A549 (cell line): ENCODE results near the gene CDC42EP5. TPM values are rescaled to one million over a fixed set of nuclear protein-coding genes. Genes with fewer than 3 reads are reported as not detected.
A peak's percentile ranks its signal among the peaks of the same experiment; 100 is the strongest.

Source experiments
- ATAC-seq, 2 experiments: fragments of 200-7000 bp in 1 of 2; fragments of >200 bp in 1 of 2; cut with Nextera tagmentation in 1 of 2; cut with Tn5 transposase in 1 of 2; 3 replicates each; pipeline versions ENCODE4 v1.8.0 to v1.9.1; 2018 to 2020; ENCODE audit warnings: mild to moderate bottlenecking in 1 of 2, moderate library complexity in 1 of 2
- CTCF ChIA-PET: fragments of 300-600 bp; sonication (Branson Sonifier 250); formaldehyde crosslinking; extraction: SDS; loops from one replicate; lab custom pipeline; 2021; ENCODE audit warnings: antibody characterized with exemption, inconsistent platforms; lab: Yijun Ruan, JAX
- POLR2A ChIA-PET: fragments of 350-600 bp; formaldehyde crosslinking; extraction: SDS; loops from one replicate; lab custom pipeline; 2021; ENCODE audit warnings: antibody characterized with exemption, inconsistent platforms; lab: Yijun Ruan, JAX
- DNase-seq, 2 experiments: peaks; one replicate each; pipeline versions ENCODE4 v3.0.0 to v3.0.0-alpha.2; 2011 to 2016; ENCODE audit warnings: low read depth in 1 of 2, low spot score in 1 of 2
- FAIRE-seq: peaks from 2 replicates; lab custom pipeline; 2011; peaks lifted over from hg19 to GRCh38; lab: Jason Lieb, UNC
- H3K27ac ChIP-seq, 2 experiments: fragments of >200 bp; sonication (Bioruptor Twin); formaldehyde crosslinking; 3 replicates each; pipeline ENCODE4 v1.5.1; 2016 to 2017
- H3K4me1 ChIP-seq: fragments of >200 bp; sonication (Bioruptor Twin); formaldehyde crosslinking; 3 replicates; pipeline ENCODE4 v1.6.1; 2016
- H3K4me2 ChIP-seq: fragments of >200 bp; sonication (Bioruptor Twin); formaldehyde crosslinking; 3 replicates; pipeline ENCODE4 v1.6.1; 2016
- H3K4me3 ChIP-seq: fragments of >200 bp; sonication (Bioruptor Twin); formaldehyde crosslinking; 3 replicates; pipeline ENCODE4 v1.5.1; 2016
- H3K9me3 ChIP-seq: fragments of >200 bp; sonication (Bioruptor Twin); formaldehyde crosslinking; 3 replicates; pipeline ENCODE4 v1.6.1; 2016
- BCL3 ChIP-seq: fragments of >200 bp; sonication (Bioruptor Twin); formaldehyde crosslinking; IDR thresholded peaks from 3 replicates; pipeline ENCODE4 v1.6.1; 2016
- CEBPB ChIP-seq, 2 experiments: fragments of >200 bp in 1 of 2; sonication (Bioruptor Twin) in 1 of 2; formaldehyde crosslinking in 1 of 2; IDR thresholded peaks; 2 replicates each; pipeline ENCODE4 v1.6.1; 2012 to 2016
- CHD2 ChIP-seq: fragments of 150-350 bp; IDR thresholded peaks from 2 replicates; pipeline ENCODE4 v1.6.1; 2014; ENCODE audit warnings: low read length; ENCODE audit not compliant: partially characterized antibody
- CTCF ChIP-seq: fragments of >200 bp; sonication (Bioruptor Twin); formaldehyde crosslinking; IDR thresholded peaks from 3 replicates; pipeline ENCODE4 v1.5.1; 2016
- EHF ChIP-seq: fragments of 250-450 bp; sonication (Bioruptor Pico); IDR thresholded peaks from 2 replicates; pipeline ENCODE4 v1.5.0; 2020; ENCODE audit warnings: mild to moderate bottlenecking
- EHMT2 ChIP-seq: fragments of 200-600 bp; sonication (generic); IDR thresholded peaks from 2 replicates; pipeline ENCODE4 v1.6.1; 2016; ENCODE audit warnings: antibody characterized with exemption, low read depth, mild to moderate bottlenecking, moderate library complexity
- EP300 ChIP-seq, 2 experiments: fragments of >200 bp; sonication (Bioruptor Twin); formaldehyde crosslinking; IDR thresholded peaks; 2 replicates in 1 of 2; 3 replicates in 1 of 2; pipeline ENCODE4 v1.6.1; 2016 to 2017
- FOSB ChIP-seq: fragments of 250-450 bp; sonication (Bioruptor Pico); IDR thresholded peaks from 2 replicates; pipeline ENCODE4 v1.5.0; 2020; ENCODE audit warnings: mild to moderate bottlenecking, moderate library complexity
- FOXS1 ChIP-seq: fragments of 250-450 bp; sonication (Bioruptor Pico); IDR thresholded peaks from 2 replicates; pipeline ENCODE4 v1.5.0; 2020; ENCODE audit warnings: mild to moderate bottlenecking, moderate library complexity
- GATA3 ChIP-seq: IDR thresholded peaks from 2 replicates; pipeline ENCODE4 v1.6.1; 2012; ENCODE audit warnings: borderline replicate concordance
- HDAC2 ChIP-seq: fragments of 200-600 bp; sonication (generic); IDR thresholded peaks from 2 replicates; pipeline ENCODE4 v1.6.1; 2016
- HES2 ChIP-seq: fragments of >200 bp; sonication (Bioruptor Twin); formaldehyde crosslinking; IDR thresholded peaks from 2 replicates; pipeline ENCODE4 v1.6.1; 2016
- HOXB5 ChIP-seq: fragments of 250-450 bp; sonication (Bioruptor Pico); IDR thresholded peaks from 2 replicates; pipeline ENCODE4 v1.5.0; 2020; ENCODE audit warnings: mild to moderate bottlenecking, moderate library complexity
- JUNB ChIP-seq: fragments of >200 bp; sonication (Bioruptor Twin); formaldehyde crosslinking; IDR thresholded peaks from 2 replicates; pipeline ENCODE4 v1.6.1; 2016
- MAFK ChIP-seq: fragments of 450-650 bp; IDR thresholded peaks from 2 replicates; pipeline ENCODE4 v1.6.1; 2014; ENCODE audit not compliant: partially characterized antibody
- MAZ ChIP-seq: fragments of 150-350 bp; IDR thresholded peaks from 2 replicates; pipeline ENCODE4 v1.6.1; 2014; ENCODE audit warnings: antibody characterized with exemption, low read depth, low read length, borderline replicate concordance
- NPAS2 ChIP-seq: fragments of 250-450 bp; sonication (Bioruptor Pico); IDR thresholded peaks from 2 replicates; pipeline ENCODE4 v1.8.0; 2022; ENCODE audit warnings: mild to moderate bottlenecking, moderate library complexity, borderline replicate concordance
- PBX3 ChIP-seq: IDR thresholded peaks from 2 replicates; pipeline ENCODE4 v1.6.1; 2012
- PHF8 ChIP-seq: fragments of 200-600 bp; sonication (generic); IDR thresholded peaks from 2 replicates; pipeline ENCODE4 v1.6.1; 2016; ENCODE audit warnings: low read depth, mild to moderate bottlenecking, antibody characterized with exemption, moderate library complexity, borderline replicate concordance
- POLR2A ChIP-seq: IDR thresholded peaks from 2 replicates; pipeline ENCODE4 v1.6.1; 2012; ENCODE audit warnings: mild to moderate bottlenecking, low read length
- RAD21 ChIP-seq, 2 experiments: fragments of >200 bp in 1 of 2; sonication (Bioruptor Twin) in 1 of 2; formaldehyde crosslinking in 1 of 2; IDR thresholded peaks in 1 of 2; conservative IDR thresholded peaks in 1 of 2; 2 replicates in 1 of 2; 3 replicates in 1 of 2; pipeline ENCODE4 v1.6.1; 2012 to 2018; ENCODE audit warnings: inconsistent platforms in 1 of 2
- SMC3 ChIP-seq: fragments of >200 bp; sonication (Bioruptor Twin); formaldehyde crosslinking; IDR thresholded peaks from 3 replicates; pipeline ENCODE4 v1.6.1; 2018; ENCODE audit warnings: inconsistent platforms
- TP53 ChIP-seq: fragments of 250-450 bp; sonication (Bioruptor Pico); IDR thresholded peaks from 2 replicates; pipeline ENCODE4 v1.5.0; 2021; ENCODE audit warnings: mild to moderate bottlenecking, moderate library complexity
- USF2 ChIP-seq: fragments of 450-650 bp; IDR thresholded peaks from 2 replicates; pipeline ENCODE4 v1.6.1; 2014; ENCODE audit warnings: antibody characterized with exemption
- ZC3H11A ChIP-seq: fragments of 450-650 bp; IDR thresholded peaks from 2 replicates; pipeline ENCODE4 v1.6.1; 2014; ENCODE audit warnings: antibody characterized with exemption, mild to moderate bottlenecking
- ZNF302 ChIP-seq: fragments of 250-450 bp; sonication (Bioruptor Pico); IDR thresholded peaks from 2 replicates; pipeline ENCODE4 v1.9.0; 2021; ENCODE audit warnings: inconsistent platforms, mild to moderate bottlenecking, moderate library complexity
- WGBS: methylation state at CpG from one replicate; pipeline ENCODE4 v1.1.6; 2017; ENCODE audit errors: missing lambda C conversion rate; 5-methylcytosine and 5-hydroxymethylcytosine counted together
- polyA plus RNA-seq, 4 experiments: library from polyadenylated mRNA; depleted of rRNA in 3 of 4; stranded (reverse); fragments of >200 nt; fragmentation: RNase III in 1 of 4; extraction: RNeasy Plus Mini Kit Qiagen cat#74134 plus additional on column Dnase treatment in 1 of 4; gene quantifications; 2 replicates in 3 of 4; 3 replicates in 1 of 4; pipeline ENCODE4 v1.2.3, GENCODE V29; 2011 to 2017

CDC42EP5 gene
- polyA plus RNA-seq, 2 of the 4 experiments (the other 2 are of a cell fraction), result not detected

GRCh38 chr19:54465426-54466109, 7.5 kb downstream of the CDC42EP5 start:
- FAIRE-seq (no peak), ATAC-seq (no peak), DNase-seq (no peak)
- CTCF ChIA-PET, result interaction anchor here (1.5 kb wide), 3 partner anchors 12 to 16 kb away, joined by 3 to 5 read pairs (median 4); no protein-coding TSS in a partner anchor
- Histone ChIP-seq H3K4me2 (peak overlapping the region; percentile 98), H3K27ac (peak overlapping the region; percentile 93 to 95), H3K4me3 (peak overlapping the region; percentile 67), H3K4me1 (peaks cover 26% of the 10 kb centered on the region), H3K9me3 (no peaks in the 10 kb centered on the region)
- WGBS, result 94% methylated on average over 45 of the region's 49 CpGs
- POLR2A ChIA-PET, result interaction anchor here (1.6 kb wide), 1 partner anchor 17 kb away, joined by 6 read pairs; the partner anchor contains the start of gene LENG8
- TF ChIP-seq NPAS2 (CRISPR knock-in tag) (no peak), POLR2A (no peak), EHMT2 (no peak), MAZ (no peak)

GRCh38 chr19:54464630-54465425, 8.3 kb downstream of the CDC42EP5 start:
- DNase-seq (peak; percentile 87 to 95), FAIRE-seq (no peak), ATAC-seq (peak; percentile 54 to 81)
- ChIA-PET CTCF (interaction anchor here (1.5 kb wide), 1 partner anchor 13 kb away, joined by 4 read pairs; no protein-coding TSS in a partner anchor), POLR2A (interaction anchor here (1.6 kb wide), 1 partner anchor 16 kb away, joined by 6 read pairs; the partner anchor contains the start of gene LENG8)
- peaks cover 32% of the 10 kb centered on the region for H3K4me1 ChIP-seq
- H3K9me3 ChIP-seq, result no peaks in the 10 kb centered on the region
- H3K27ac ChIP-seq, result peak overlapping the region; percentile 93 to 95
- whole genome bisulfite sequencing, result 2% methylated on average over 29 of the region's 87 CpGs
- H3K4me2 ChIP-seq, result peak overlapping the region; percentile 98
- H3K4me3 ChIP-seq, result peak overlapping the region; percentile 67
- TF ChIP-seq MAZ (no peak), GATA3 (no peak; the same call in 1 of the 2 replicates), EHMT2 (no peak), CTCF (no peak), ZC3H11A (no peak), JUNB (no peak), EP300 (IDR thresholded peaks at IDR 0.05) (no peak), HOXB5 (CRISPR knock-in tag) (0 out of 2 replicates have a peak, but pooled peaks have one; percentile 35), CEBPB (IDR thresholded peaks at IDR 0.05) (no peak), POLR2A (peak; percentile 63), FOSB (CRISPR knock-in tag) (no peak), TP53 (CRISPR knock-in tag) (no peak; the same call in 1 of the 2 replicates), EHF (CRISPR knock-in tag) (no peak), HES2 (no peak), BCL3 (peak; percentile 84; the same call in 2 of the 3 replicates), PHF8 (peak; percentile 74), USF2 (peak; percentile 24; the same call in 1 of the 2 replicates), ZNF302 (no peak), RAD21 (conservative IDR thresholded peaks at IDR 0.05 in 1 of 2, IDR thresholded peaks at IDR 0.05 in 1 of 2) (no peak), SMC3 (no peak), FOXS1 (no peak), PBX3 (peak; percentile 21; the same call in 1 of the 2 replicates), HDAC2 (no peak), MAFK (no peak), CHD2 (no peak)
